Calu3 (cell line): Measurements from ENCODE around the gene CHID1. TPM values are rescaled to one million over a fixed set of nuclear protein-coding genes. Genes with fewer than 3 reads are reported as not detected.
A peak's percentile ranks its signal among the peaks of the same experiment; 100 is the strongest.

Experiments used
- BruUV-seq: library from RNA; stranded (reverse); fragments of 400-500 nt; replicated peaks from 2 replicates; lab custom pipeline; 2021; lab: Mats Ljungman, UMichigan
- CTCF ChIA-PET: fragments of 300-600 bp; sonication (Branson Sonifier 250); formaldehyde crosslinking; loops from one replicate; lab custom pipeline; 2022; ENCODE audit warnings: antibody characterized with exemption; lab: Charles Lee
- DNase-seq: peaks from one replicate; pipeline ENCODE4 v3.0.0; 2022
- H3K27ac Mint-ChIP-seq: one replicate; pipeline ENCODE4 v1.8.0; 2022; ENCODE audit warnings: mixed read lengths; ENCODE audit not compliant: unreplicated experiment
- H3K27me3 Mint-ChIP-seq: one replicate; pipeline ENCODE4 v1.8.0; 2022; ENCODE audit warnings: mixed read lengths; ENCODE audit not compliant: unreplicated experiment
- H3K36me3 Mint-ChIP-seq: one replicate; pipeline ENCODE4 v1.8.0; 2022; ENCODE audit warnings: mild to moderate bottlenecking, moderate library complexity, mixed read lengths; ENCODE audit not compliant: insufficient read depth, unreplicated experiment
- H3K4me1 Mint-ChIP-seq: one replicate; pipeline ENCODE4 v1.8.0; 2022; ENCODE audit warnings: mild to moderate bottlenecking, low read depth, mixed read lengths; ENCODE audit not compliant: unreplicated experiment
- H3K4me3 Mint-ChIP-seq: one replicate; pipeline ENCODE4 v1.8.0; 2022; ENCODE audit warnings: mild to moderate bottlenecking, low read depth, moderate library complexity, mixed read lengths; ENCODE audit not compliant: unreplicated experiment
- H3K9me3 Mint-ChIP-seq: one replicate; pipeline ENCODE4 v1.8.0; 2022; ENCODE audit warnings: low read depth, mixed read lengths; ENCODE audit not compliant: unreplicated experiment
- intact Hi-C: fragments of 100-400 bp; cut with micrococcal nuclease; formaldehyde crosslinking; loops from one replicate; pipeline ENCODE4 v1.10.0; 2022; ENCODE audit not compliant: unreplicated experiment
- total RNA-seq: library from RNA; stranded (reverse); gene quantifications from 2 replicates; pipeline ENCODE4 v1.2.3, GENCODE V29; 2022
- TF ChIP-seq, protein P1 (sequence below): fragments of 200-600 bp; IDR thresholded peaks from one replicate; pipeline ENCODE4 v1.8.0; 2022; ENCODE audit warnings: antibody characterized with exemption; ENCODE audit not compliant: unreplicated experiment

Gene CHID1
- total RNA-seq, 1 experiment from 2014 or later, result 134 TPM

GRCh38 chr11:864898-865297 lies 45.7 kb downstream of the CHID1 start:
- TF ChIP-seq, protein P1, sequence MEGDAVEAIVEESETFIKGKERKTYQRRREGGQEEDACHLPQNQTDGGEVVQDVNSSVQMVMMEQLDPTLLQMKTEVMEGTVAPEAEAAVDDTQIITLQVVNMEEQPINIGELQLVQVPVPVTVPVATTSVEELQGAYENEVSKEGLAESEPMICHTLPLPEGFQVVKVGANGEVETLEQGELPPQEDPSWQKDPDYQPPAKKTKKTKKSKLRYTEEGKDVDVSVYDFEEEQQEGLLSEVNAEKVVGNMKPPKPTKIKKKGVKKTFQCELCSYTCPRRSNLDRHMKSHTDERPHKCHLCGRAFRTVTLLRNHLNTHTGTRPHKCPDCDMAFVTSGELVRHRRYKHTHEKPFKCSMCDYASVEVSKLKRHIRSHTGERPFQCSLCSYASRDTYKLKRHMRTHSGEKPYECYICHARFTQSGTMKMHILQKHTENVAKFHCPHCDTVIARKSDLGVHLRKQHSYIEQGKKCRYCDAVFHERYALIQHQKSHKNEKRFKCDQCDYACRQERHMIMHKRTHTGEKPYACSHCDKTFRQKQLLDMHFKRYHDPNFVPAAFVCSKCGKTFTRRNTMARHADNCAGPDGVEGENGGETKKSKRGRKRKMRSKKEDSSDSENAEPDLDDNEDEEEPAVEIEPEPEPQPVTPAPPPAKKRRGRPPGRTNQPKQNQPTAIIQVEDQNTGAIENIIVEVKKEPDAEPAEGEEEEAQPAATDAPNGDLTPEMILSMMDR, result no peak
- no peak for DNase-seq
- no peak overlapping the region for H3K4me3 Mint-ChIP-seq
- BruUV-seq, result no TSS peak
- CTCF ChIA-PET, result no interaction called here
- peaks cover under 1% of the 10 kb centered on the region for H3K4me1 Mint-ChIP-seq
- intact Hi-C loops, result no loop called here
- no peaks in the 10 kb centered on the region for H3K9me3 Mint-ChIP-seq
- peaks cover 82% of the 10 kb centered on the region for H3K36me3 Mint-ChIP-seq
- H3K27ac Mint-ChIP-seq, result no peak overlapping the region
- peaks cover 15% of the 10 kb centered on the region for H3K27me3 Mint-ChIP-seq

- BruUV-seq, result no TSS peak
- no peak overlapping the region for H3K27ac Mint-ChIP-seq
- peaks cover 15% of the 10 kb centered on the region for H3K27me3 Mint-ChIP-seq
- no peak overlapping the region for H3K4me3 Mint-ChIP-seq
- intact Hi-C loops, result no loop called here
- no peaks in the 10 kb centered on the region for H3K9me3 Mint-ChIP-seq
- H3K36me3 Mint-ChIP-seq, result peaks cover 89% of the 10 kb centered on the region
- no peak for DNase-seq
- CTCF ChIA-PET, result no interaction called here
- TF ChIP-seq, protein P1, result no peak
- peaks cover 8% of the 10 kb centered on the region for H3K4me1 Mint-ChIP-seq
Observed at GRCh38 chr11:863910-864827, 46.4 kb downstream of the CHID1 start.

GRCh38 chr11:863023-863909 lies 47.3 kb downstream of the CHID1 start:
- Mint-ChIP-seq H3K27ac (no peak overlapping the region), H3K4me3 (no peak overlapping the region), H3K27me3 (peaks cover 15% of the 10 kb centered on the region), H3K9me3 (no peaks in the 10 kb centered on the region), H3K4me1 (peaks cover 9% of the 10 kb centered on the region), H3K36me3 (peaks cover 90% of the 10 kb centered on the region)
- no peak for DNase-seq
- no TSS peak for BruUV-seq
- TF ChIP-seq, protein P1, result no peak
- CTCF ChIA-PET, result no interaction called here
- intact Hi-C loops, result no loop called here

DNA sequence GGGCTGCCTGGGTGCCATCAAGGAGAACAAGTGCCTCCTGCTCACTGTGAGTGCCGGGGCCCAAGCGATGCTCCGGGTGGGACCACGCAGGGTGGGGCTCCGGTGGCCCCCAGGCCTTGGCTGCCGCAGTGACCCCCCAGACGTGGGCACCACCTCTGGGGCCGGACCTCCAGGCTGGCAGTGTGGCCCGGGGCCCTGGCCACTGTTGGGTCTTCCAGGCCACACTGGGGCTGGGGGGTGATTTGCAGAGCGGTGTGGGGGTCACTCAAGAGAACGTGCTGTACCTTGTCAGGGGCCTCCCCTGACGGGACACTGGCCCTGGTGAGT lies 48.0 kb downstream of the CHID1 start:
- peak overlapping the region; percentile 50 for H3K27ac Mint-ChIP-seq
- BruUV-seq, result no TSS peak
- H3K4me1 Mint-ChIP-seq, result peaks cover 9% of the 10 kb centered on the region
- peaks cover 15% of the 10 kb centered on the region for H3K27me3 Mint-ChIP-seq
- H3K4me3 Mint-ChIP-seq, result no peak overlapping the region
- peaks cover 85% of the 10 kb centered on the region for H3K36me3 Mint-ChIP-seq
- DNase-seq, result no peak
- H3K9me3 Mint-ChIP-seq, result no peaks in the 10 kb centered on the region
- CTCF ChIA-PET, result no interaction called here
- TF ChIP-seq, protein P1, result no peak
- intact Hi-C loops, result no loop called here
